Thyroid gland (tissue), 4 donors: ENCODE data around the gene ADAMTS16.

Experiments
- POLR2A ChIP-seq, 2 donors: fragments of 450-650 bp; IDR thresholded peaks; one replicate each; pipeline ENCODE4 v1.6.1; 2017; ENCODE audit warnings: antibody characterized with exemption in 2 of 2, mild to moderate bottlenecking in 2 of 2, moderate library complexity in 1 of 2
- TF ChIP-seq, protein P1 (sequence below), 6 experiments: fragments of 200-600 bp in 3 of 6; fragments of 450-650 bp in 3 of 6; sonication (generic) in 3 of 6; IDR thresholded peaks; one replicate each; pipeline ENCODE4 v1.5.1; 2016 to 2019; ENCODE audit warnings: antibody characterized with exemption in 6 of 6, mild to moderate bottlenecking in 2 of 6, inconsistent platforms in 1 of 6, moderate library complexity in 1 of 6

DNA sequence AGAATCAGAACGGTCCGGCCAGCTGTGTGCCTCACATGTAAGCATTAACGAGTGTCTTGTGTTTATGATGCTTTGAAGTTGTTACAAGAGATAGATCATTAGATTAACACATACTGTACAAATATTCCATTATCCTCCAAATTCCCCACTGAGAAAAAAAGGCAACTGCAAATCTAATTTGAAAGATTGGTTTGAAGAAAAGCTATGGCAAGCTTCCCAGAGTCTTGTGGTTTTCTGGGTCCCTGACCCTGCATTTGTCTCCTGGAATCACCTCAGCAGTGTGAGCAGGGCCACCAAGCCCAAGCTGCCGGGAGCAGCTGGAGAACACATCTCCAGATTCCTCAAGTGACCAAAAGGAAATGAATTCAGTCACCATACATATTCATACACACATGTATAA lies 36.9 kb upstream of the ADAMTS16 start:
- TF ChIP-seq POLR2A (IDR thresholded peaks at IDR 0.05) = no peak
- TF ChIP-seq, protein P1, sequence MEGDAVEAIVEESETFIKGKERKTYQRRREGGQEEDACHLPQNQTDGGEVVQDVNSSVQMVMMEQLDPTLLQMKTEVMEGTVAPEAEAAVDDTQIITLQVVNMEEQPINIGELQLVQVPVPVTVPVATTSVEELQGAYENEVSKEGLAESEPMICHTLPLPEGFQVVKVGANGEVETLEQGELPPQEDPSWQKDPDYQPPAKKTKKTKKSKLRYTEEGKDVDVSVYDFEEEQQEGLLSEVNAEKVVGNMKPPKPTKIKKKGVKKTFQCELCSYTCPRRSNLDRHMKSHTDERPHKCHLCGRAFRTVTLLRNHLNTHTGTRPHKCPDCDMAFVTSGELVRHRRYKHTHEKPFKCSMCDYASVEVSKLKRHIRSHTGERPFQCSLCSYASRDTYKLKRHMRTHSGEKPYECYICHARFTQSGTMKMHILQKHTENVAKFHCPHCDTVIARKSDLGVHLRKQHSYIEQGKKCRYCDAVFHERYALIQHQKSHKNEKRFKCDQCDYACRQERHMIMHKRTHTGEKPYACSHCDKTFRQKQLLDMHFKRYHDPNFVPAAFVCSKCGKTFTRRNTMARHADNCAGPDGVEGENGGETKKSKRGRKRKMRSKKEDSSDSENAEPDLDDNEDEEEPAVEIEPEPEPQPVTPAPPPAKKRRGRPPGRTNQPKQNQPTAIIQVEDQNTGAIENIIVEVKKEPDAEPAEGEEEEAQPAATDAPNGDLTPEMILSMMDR (IDR thresholded peaks at IDR 0.05) = no peak
